Breast epithelium (tissue), 4 donors: ENCODE data around the gene TGFBRAP1. TPM values are rescaled to one million over a fixed set of nuclear protein-coding genes. Genes with fewer than 3 reads are reported as not detected.

Source experiments
- DNase-seq, 2 donors: peaks; one replicate each; pipeline ENCODE4 v3.0.0-alpha.2; 2019; ENCODE audit warnings: low spot score in 2 of 2
- H3K27ac ChIP-seq, 2 donors: fragments of 200-600 bp; sonication (generic) in 1 of 2; one replicate each; pipeline ENCODE4 v1.5.1; 2016 to 2019; ENCODE audit warnings: mild to moderate bottlenecking in 1 of 2
- H3K27me3 ChIP-seq, 2 donors: fragments of 200-600 bp; sonication (generic) in 1 of 2; one replicate each; pipeline versions ENCODE4 v1.5.1 to v1.6.0; 2017 to 2019; ENCODE audit warnings: control low read depth in 1 of 2, mild to moderate bottlenecking in 1 of 2
- H3K36me3 ChIP-seq: fragments of 200-600 bp; one replicate; pipeline ENCODE4 v1.5.1; 2019
- H3K4me1 ChIP-seq, 2 donors: fragments of 200-600 bp; sonication (generic); one replicate each; pipeline ENCODE4 v1.5.1; 2016 to 2019; ENCODE audit warnings: control low read depth in 1 of 2
- H3K4me3 ChIP-seq, 3 donors: fragments of 200-600 bp; sonication (generic); 1 replicate in 2 of 3; 2 replicates in 1 of 3; pipeline ENCODE4 v1.5.1; 2016 to 2019; ENCODE audit warnings: mild to moderate bottlenecking in 3 of 3, moderate library complexity in 2 of 3
- H3K9me3 ChIP-seq, 2 donors: fragments of 200-600 bp; sonication (generic) in 1 of 2; one replicate each; pipeline ENCODE4 v1.5.1; 2016 to 2019; ENCODE audit warnings: control low read depth in 1 of 2
- CTCF ChIP-seq, 3 donors: fragments of 450-650 bp; IDR thresholded peaks; one replicate each; pipeline ENCODE4 v1.5.1; 2016 to 2017; ENCODE audit warnings: antibody characterized with exemption in 3 of 3, mild to moderate bottlenecking in 3 of 3, moderate library complexity in 3 of 3
- POLR2A ChIP-seq: fragments of 450-650 bp; IDR thresholded peaks from one replicate; pipeline ENCODE4 v1.6.1; 2016; ENCODE audit warnings: antibody characterized with exemption, mild to moderate bottlenecking, moderate library complexity
- POLR2AphosphoS5 ChIP-seq, 3 donors: sonication (generic); formaldehyde crosslinking; IDR thresholded peaks; one replicate each; pipeline ENCODE4 v1.6.1; 2017; ENCODE audit warnings: antibody characterized with exemption in 3 of 3
- intact Hi-C: fragments of 100-400 bp; cut with DNase I; formaldehyde crosslinking; loops from one replicate; pipeline ENCODE4 v1.15.1; 2023; ENCODE audit warnings: low total_unique reads
- total RNA-seq, 3 donors: library from RNA; depleted of rRNA; stranded (reverse); fragments of >200 nt; gene quantifications; one replicate each; pipeline ENCODE4 v1.1.0, GENCODE V29; 2016

Gene TGFBRAP1
- total RNA-seq, 3 donors from 2014 or later, result 24.6 to 29.8 (median 28.5) TPM

- no peak overlapping the region for H3K4me3 ChIP-seq
- no peaks in the 10 kb centered on the region for H3K36me3 ChIP-seq
- peaks cover 0 to 23% of the 10 kb centered on the region in 2 donors for H3K4me1 ChIP-seq
- H3K27me3 ChIP-seq, result no peaks in the 10 kb centered on the region
- TF ChIP-seq POLR2AphosphoS5 (IDR thresholded peaks at IDR 0.05), result no peak
- no peak for TF ChIP-seq CTCF (IDR thresholded peaks at IDR 0.05)
- no peak for TF ChIP-seq POLR2A
- peak overlapping the region; percentile 48 to 96 for H3K27ac ChIP-seq
- intact Hi-C loops, result no loop called here
- no peaks in the 10 kb centered on the region for H3K9me3 ChIP-seq
- peak in 1 of 2 donors; percentile 64 for DNase-seq
Observed at GRCh38 chr2:105376010-105376409, 46.5 kb upstream of the TGFBRAP1 start.

GRCh38 chr2:105375001-105375561 lies 45.5 kb upstream of the TGFBRAP1 start:
- peak overlapping the region in 1 of 3 donors; percentile 31 for H3K4me3 ChIP-seq
- H3K27ac ChIP-seq, result peak overlapping the region; percentile 82 to 96
- H3K4me1 ChIP-seq, result peaks cover 0 to 22% of the 10 kb centered on the region in 2 donors
- TF ChIP-seq POLR2A, result no peak
- no peak for TF ChIP-seq CTCF (IDR thresholded peaks at IDR 0.05)
- peak; percentile 52 to 96 (median 73) for TF ChIP-seq POLR2AphosphoS5 (IDR thresholded peaks at IDR 0.05)
- no peak for DNase-seq
- intact Hi-C loops, result no loop called here
- no peaks in the 10 kb centered on the region for H3K27me3 ChIP-seq
- no peaks in the 10 kb centered on the region for H3K36me3 ChIP-seq
- no peaks in the 10 kb centered on the region for H3K9me3 ChIP-seq

GRCh38 chr2:105373895-105374401 lies 44.4 kb upstream of the TGFBRAP1 start:
- DNase-seq, result no peak
- peak overlapping the region in 1 of 3 donors; percentile 31 for H3K4me3 ChIP-seq
- H3K36me3 ChIP-seq, result no peaks in the 10 kb centered on the region
- peaks cover 0 to 16% of the 10 kb centered on the region in 2 donors for H3K4me1 ChIP-seq
- no peaks in the 10 kb centered on the region for H3K9me3 ChIP-seq
- TF ChIP-seq CTCF (IDR thresholded peaks at IDR 0.05) (no peak), POLR2AphosphoS5 (IDR thresholded peaks at IDR 0.05) (no peak), POLR2A (no peak)
- intact Hi-C loops, result no loop called here
- peak overlapping the region; percentile 82 to 96 for H3K27ac ChIP-seq
- no peaks in the 10 kb centered on the region for H3K27me3 ChIP-seq

GRCh38 chr2:105373344-105373781 lies 43.8 kb upstream of the TGFBRAP1 start:
- Histone ChIP-seq H3K9me3 (no peaks in the 10 kb centered on the region), H3K4me3 (no peak overlapping the region), H3K27ac (peak overlapping the region; percentile 82 to 96), H3K4me1 (peaks cover 0 to 16% of the 10 kb centered on the region in 2 donors), H3K36me3 (no peaks in the 10 kb centered on the region), H3K27me3 (peaks cover 0 to 2% of the 10 kb centered on the region in 2 donors)
- TF ChIP-seq POLR2A (no peak), POLR2AphosphoS5 (IDR thresholded peaks at IDR 0.05) (peak in 1 of 3 donors; percentile 33), CTCF (IDR thresholded peaks at IDR 0.05) (no peak)
- intact Hi-C loops, result no loop called here
- peak in 1 of 2 donors; percentile 53 for DNase-seq

- H3K4me1 ChIP-seq, result peaks cover 0 to 16% of the 10 kb centered on the region in 2 donors
- peak overlapping the region; percentile 45 to 48 for H3K27ac ChIP-seq
- no peaks in the 10 kb centered on the region for H3K9me3 ChIP-seq
- DNase-seq, result no peak
- peaks cover 0 to 2% of the 10 kb centered on the region in 2 donors for H3K27me3 ChIP-seq
- TF ChIP-seq POLR2A (no peak), POLR2AphosphoS5 (IDR thresholded peaks at IDR 0.05) (no peak), CTCF (IDR thresholded peaks at IDR 0.05) (no peak)
- H3K4me3 ChIP-seq, result no peak overlapping the region
- intact Hi-C loops, result no loop called here
- no peaks in the 10 kb centered on the region for H3K36me3 ChIP-seq
Observed at GRCh38 chr2:105371810-105372209, 42.3 kb upstream of the TGFBRAP1 start.
